Epithelial cell of prostate (primary cell): ENCODE results near the gene XAGE2.
"Not testable (repeated sequence)": the region's sequence is repeated elsewhere in the genome, so short reads cannot be mapped to it uniquely, and the experiment has no call there.

Source experiments
- DNase-seq: peaks from one replicate; pipeline ENCODE4 v3.0.0-alpha.2; 2011; ENCODE audit warnings: low read depth, low spot score
- H3K27ac ChIP-seq: fragments of 450-650 bp; 2 replicates; pipeline ENCODE4 v1.5.1; 2017; ENCODE audit warnings: mild to moderate bottlenecking

XAGE2 gene, protein sequence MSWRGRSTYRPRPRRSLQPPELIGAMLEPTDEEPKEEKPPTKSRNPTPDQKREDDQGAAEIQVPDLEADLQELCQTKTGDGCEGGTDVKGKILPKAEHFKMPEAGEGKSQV

DNA sequence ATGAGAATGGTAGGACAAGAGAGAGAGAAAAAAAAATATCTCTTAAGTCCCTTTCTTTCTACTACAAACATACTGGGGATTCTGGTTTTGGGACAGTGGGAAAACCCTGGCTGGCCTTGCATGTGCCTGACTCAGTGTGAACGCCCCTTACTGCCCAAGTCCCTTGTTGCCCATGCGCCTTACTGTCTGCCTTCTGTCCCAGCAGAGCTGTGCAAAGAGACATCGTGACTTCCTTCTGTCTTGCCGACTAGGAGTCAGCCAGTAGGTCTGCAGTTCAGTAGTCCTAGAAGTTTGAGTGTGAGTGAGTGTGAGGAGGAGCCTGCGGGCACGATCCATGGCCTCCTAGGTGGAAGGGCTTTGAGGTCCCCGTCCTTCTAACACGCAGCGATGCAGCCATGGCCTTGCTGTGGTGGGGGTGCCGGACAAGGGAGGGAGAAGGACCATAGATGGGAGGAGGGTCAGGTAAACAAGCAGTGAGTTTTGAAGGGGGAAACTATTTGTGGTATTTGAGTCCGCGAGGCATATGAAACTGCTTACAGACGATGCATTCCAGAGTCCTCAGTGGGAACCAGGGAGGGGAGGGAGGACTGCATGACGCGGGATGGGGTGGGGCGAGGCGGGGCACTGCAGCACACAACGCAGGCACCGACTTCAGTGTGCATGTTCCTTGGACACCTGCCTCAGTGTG is at the start of gene XAGE2:
TSS of gene XAGE2 (plus strand) at position 654 of the 688 bp plus-strand sequence. CDS start 994 bp downstream, outside the sequence.
- no peak for DNase-seq
- H3K27ac ChIP-seq = no peak within 1 kb of the TSS

DNA sequence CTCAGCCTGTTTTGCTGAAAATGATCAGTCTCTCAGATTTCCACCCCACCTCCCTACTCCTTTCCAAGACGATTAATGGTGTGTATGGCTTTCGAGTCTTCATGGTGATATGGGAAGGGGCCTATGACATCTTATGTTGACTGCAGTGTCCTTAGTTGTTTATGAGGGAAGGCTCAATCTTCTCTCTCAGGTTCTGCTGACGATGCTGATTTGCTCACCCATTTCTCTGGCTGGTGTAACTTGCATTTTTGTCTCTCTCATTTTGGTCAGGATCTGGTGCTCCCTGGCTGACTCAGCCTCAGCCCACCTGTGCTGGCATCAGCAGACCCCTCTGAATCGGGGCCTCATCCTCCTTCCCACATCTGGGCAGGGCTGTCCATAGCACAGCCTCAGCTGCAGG is 31.4 kb upstream of the XAGE2 start:
- DNase-seq = no peak
- H3K27ac ChIP-seq = no peak overlapping the region

DNA sequence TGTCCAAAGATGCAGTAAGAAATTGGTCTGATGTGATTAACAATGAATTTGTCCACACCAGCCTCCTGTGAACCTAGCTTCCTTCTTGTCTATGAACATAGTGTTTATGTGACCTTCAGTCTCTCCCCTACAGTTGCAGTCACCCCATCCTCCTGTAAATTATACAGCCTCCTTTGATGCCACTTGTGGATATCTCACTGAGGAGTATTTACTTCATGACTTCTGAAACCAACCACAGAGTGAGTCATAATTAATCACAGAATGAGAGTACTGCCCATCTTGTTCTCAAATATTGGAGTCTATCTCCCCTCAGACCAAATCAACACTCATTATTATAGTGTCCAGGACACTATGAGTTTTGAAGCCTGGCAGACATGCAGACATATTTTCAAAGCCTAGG is 27.3 kb upstream of the XAGE2 start:
- no peak for DNase-seq

DNA sequence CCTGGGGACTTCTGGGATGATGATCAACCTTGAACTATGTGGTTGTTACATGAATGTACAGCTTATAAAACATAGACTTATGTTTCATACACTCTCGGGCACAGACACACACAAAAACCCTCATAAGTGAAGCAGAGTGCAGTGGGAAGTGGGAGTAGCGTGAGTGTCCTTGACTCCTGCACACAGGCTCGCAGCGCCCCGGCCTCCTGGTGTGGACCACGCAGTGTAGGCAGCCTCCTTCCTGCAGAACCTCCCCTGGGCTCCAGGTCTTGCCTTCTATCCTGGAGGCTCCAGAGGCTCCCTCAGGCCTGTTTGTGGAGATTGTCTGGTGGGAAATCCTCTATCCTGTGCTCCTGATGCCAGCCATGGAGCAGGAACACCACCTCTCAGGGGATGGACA is 25.7 kb upstream of the XAGE2 start:
- DNase-seq, H3K27ac ChIP-seq: not testable (repeated sequence)

More for the DNA sequence above, 27.3 kb upstream of the XAGE2 start:
- H3K27ac ChIP-seq = no peak overlapping the region

DNA sequence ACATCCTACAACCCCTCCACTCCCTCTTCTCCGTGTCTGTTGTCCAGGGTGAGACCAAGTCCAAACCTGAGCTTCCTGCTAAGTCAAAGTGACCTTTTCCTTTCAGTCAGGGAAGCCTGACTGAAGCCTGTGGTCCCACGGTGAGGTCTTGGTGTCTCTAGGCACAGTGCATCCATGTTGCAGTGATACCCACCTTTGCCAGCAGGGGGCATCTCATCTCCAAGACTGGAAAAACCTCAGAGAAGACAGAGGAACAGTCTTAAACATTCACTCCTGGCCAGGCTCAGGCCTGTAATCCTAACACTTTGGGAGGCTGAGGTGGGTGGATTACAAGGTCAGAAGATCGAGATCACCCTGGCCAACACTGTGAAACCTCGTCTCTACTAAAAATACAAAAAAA is 23.4 kb upstream of the XAGE2 start:
- not testable (repeated sequence) for DNase-seq, H3K27ac ChIP-seq

DNA sequence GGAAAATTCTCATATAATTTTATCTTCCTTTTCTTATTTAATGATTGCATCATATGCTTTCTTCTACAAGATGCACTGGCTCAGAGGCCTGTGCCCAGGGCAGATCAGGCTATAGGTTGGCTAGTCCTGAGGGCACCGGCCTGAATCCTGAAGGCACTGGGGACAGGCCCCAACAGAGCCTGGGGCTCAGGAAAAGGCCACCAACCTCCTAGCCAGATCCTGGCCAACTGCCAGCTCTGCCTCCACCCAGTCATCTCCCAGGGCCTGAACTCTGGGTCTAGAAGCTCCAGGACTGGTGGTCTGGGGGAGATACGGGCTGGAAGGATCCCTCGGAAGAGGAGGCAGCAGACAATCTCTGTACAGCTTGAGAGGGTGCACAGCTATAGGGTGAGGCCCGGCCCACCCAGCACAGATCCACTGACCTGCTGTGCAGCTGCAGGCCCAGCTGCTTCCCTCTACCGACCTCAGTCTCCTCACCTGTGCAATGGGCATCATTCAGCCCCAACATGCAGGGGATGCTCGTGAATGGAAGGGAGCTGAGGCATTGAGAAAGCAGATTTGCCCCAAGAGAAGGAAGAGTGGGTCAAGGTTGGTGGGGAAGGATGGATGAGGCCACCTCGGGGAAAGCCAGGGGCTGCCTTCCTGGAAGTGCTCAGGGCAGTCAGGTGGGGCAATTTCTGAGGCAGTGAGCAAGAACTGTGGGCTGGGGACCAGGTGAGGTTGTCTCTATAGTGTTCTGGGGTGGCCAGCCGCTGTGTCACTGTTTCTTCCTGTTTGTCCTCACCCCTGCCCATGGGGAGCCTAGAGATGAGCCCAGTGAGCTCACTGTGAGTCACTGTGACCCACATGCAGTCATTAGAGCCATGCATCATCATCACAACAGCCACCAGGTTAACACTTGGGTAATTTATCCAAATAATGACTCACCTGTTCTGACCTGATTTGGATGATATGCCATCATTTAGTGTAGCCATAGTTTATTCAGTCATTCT is 22.4 kb upstream of the XAGE2 start:
- DNase-seq = peak; percentile 58
- no peak overlapping the region for H3K27ac ChIP-seq

DNA sequence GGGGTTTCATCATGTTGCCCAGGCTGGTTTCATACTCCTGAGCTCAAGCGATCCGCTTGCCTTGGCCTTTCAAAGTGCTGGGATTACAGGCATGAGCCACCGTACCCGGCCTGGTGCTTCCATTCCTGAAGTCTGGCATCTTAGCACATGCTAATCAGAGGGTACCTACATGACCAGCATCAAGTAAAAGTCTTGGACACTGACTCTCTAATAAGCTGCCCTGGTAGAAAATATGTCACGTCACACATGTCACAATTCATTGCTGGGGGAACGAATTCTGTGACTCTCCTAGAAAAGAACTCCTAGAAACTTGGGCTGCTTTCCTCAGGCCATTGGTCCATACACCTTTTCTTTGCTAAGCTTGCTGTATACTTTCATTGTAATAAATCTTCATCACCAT is 19.1 kb upstream of the XAGE2 start:
- no peak overlapping the region for H3K27ac ChIP-seq
- no peak for DNase-seq

DNA sequence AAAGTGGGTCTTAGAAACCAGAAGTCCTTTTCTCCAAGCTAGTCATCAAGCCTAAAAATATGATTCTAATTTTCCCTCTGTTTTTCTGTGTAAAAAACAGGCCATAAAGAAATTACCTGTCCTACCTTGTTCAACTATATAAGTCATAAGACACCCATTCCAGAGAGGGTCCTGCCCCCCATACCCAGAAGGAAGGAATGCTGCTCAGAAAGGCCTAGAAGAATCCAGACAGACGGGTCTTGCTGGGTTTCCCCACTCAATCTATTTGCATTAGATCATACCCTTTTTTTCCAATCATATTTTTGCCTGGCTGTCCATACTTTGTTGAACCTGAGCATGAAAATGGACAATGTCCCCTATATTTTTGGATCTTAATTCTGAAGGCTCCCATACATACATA is 16.3 kb upstream of the XAGE2 start:
- no peak for DNase-seq
- no peak overlapping the region for H3K27ac ChIP-seq

DNA sequence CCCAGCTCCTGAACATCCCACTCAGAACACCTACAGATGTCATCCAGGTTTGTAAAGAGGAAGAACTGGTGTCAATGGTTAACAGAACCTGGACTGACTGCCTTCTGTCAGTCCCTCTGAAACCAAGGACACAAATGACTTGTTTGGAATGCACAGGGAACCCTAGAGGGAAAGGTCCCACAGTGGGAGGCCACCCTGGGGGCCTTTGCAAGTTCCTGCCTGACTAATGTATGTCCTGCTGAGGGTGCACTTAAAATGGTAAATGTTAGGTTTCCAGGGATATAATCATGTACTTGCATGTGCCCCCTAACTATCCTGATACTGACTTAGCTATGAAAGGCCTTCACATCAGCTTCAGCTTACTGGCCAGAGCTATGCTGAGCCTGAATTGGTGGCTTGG is 15.0 kb upstream of the XAGE2 start:
- no peak for DNase-seq

DNA sequence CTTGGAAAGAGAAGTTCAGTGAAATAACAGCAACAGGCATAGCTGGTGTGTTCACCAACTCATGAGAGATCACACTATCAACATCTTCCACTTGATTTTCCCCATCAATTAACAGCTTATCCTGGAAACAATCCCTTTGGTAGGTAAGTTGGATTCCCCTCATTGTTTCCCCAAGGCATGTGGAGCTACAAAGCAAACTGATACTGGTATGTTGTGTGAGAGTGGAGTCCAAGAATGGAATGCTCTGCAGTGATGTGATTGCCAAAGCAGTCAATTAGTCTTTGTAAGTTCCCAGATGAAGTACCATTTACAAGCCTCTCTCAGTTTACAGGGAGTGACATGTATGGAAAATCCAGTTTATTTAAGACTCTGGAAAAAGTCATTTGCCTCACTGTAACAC is 13.7 kb upstream of the XAGE2 start:
- DNase-seq = no peak
- no peak overlapping the region for H3K27ac ChIP-seq

More for the DNA sequence above, 15.0 kb upstream of the XAGE2 start:
- no peak overlapping the region for H3K27ac ChIP-seq

DNA sequence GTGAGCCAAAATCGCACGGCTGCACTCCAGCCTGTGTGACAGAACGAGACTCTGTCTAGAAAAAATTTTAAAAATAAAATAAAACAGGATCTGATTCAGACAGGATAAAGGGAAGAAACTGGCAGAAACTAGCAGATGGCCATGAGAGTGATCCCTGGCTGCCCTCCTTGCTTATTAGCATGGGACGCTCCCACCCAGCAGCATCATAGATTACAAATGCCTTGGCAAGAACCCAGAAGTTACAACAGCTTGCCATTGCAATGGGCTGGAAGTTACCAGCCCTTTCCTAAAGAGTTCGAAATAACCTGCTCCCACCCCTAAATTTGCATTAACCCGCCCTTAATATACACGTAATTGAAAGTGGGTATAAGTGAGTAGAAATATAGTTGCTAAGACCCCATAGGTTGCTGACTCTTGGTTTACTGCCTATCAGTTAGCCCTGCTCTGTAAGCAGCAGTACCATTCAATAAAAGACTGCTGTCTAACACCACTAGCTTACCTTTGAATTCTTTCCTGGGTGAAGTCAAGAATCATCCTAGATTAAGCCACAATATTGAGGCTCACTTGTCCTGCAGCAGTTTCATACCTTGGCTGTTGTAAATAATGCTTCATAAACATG is 9.1 kb upstream of the XAGE2 start:
- H3K27ac ChIP-seq = no peak overlapping the region
- no peak for DNase-seq

DNA sequence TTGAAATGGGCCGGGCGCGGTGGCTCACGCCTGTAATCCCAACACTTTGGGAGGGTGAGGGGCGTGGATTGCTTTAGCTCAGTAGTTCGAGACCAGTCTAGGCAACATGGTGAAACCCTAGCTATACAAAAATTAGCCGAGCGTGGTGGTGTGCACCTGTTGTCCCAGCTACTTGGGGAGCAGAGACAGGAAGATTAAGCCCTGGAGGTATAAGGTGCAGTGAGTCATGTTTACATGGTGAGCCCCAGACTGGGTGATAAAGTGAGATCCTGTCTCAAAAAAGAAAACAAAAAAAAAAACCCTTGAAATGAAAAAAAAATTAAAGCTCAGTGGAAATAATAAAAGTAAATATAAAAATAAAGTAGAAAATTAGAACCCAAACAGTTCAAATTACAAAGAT is 6.9 kb upstream of the XAGE2 start:
- no peak overlapping the region for H3K27ac ChIP-seq
- no peak for DNase-seq

DNA sequence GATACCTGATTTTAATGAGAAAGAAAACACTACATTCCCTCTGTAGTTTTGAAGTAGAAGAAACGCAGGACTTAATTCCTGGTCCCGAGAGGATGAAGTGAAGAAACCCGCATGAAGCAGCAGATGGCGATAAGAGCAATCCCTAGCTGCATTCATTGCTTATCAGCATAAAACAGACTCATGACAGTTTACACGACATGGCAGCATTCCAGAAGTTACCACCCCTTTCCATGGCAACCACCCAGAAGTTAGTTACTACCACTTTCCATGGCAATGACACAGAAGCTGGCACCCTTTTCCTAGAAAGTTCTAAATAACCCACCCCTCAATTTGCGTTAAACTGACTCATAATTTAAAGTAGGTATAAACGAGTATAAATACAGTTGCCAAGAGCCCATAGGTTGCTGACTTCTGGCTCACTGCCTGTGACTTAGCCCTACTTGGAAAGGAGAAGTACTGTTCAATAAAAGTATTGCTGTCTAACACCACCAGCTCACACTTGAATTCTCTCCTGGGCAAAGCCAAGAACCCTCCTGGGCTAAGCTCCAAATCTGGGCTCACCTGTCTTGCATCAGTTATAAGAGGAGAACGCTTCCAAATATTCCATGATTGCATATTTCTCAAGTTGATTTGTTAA is 5.5 kb upstream of the XAGE2 start:
- DNase-seq = no peak
- H3K27ac ChIP-seq = no peak overlapping the region

DNA sequence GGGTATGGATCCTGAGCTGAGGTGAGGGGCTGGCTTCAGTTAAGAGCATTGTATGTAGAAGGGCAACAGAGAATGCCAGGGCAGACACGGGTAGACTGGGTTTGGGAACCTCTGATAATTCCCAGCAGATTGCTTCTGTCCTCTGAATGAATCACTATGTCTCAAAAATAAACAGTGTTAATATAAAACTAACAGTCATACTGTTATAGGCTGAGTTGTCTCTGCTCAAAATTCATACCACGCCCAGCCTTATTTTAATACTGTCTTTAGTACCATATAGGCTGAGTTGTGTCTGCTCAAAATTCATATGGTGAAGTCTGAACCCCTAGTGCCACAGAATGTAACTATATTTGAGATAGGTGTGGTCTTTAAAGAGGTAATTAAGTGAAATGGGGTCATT is 10.0 kb downstream of the XAGE2 start:
- DNase-seq = no peak
- H3K27ac ChIP-seq = no peak overlapping the region

DNA sequence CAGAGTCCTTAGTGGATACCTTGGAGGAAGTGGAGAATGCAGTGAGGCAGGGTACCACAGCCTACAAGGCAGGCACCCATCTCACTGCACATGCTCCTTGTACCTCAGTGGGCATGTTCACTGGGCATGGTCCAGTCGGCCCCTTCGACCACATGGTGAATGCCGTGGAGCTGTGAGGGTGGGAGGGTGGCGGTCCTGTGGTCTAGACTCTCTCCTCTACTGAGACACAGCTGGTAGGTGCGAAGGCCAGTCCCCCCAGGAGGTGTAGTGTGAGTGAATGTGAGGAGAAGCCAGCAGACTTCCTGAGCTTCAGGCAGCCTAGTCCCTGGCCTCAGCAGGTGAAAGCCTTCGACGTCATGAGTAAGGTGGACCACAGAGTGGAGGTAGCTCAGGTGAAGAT is 12.2 kb downstream of the XAGE2 start:
- H3K27ac ChIP-seq = no peak overlapping the region
- DNase-seq = no peak

DNA sequence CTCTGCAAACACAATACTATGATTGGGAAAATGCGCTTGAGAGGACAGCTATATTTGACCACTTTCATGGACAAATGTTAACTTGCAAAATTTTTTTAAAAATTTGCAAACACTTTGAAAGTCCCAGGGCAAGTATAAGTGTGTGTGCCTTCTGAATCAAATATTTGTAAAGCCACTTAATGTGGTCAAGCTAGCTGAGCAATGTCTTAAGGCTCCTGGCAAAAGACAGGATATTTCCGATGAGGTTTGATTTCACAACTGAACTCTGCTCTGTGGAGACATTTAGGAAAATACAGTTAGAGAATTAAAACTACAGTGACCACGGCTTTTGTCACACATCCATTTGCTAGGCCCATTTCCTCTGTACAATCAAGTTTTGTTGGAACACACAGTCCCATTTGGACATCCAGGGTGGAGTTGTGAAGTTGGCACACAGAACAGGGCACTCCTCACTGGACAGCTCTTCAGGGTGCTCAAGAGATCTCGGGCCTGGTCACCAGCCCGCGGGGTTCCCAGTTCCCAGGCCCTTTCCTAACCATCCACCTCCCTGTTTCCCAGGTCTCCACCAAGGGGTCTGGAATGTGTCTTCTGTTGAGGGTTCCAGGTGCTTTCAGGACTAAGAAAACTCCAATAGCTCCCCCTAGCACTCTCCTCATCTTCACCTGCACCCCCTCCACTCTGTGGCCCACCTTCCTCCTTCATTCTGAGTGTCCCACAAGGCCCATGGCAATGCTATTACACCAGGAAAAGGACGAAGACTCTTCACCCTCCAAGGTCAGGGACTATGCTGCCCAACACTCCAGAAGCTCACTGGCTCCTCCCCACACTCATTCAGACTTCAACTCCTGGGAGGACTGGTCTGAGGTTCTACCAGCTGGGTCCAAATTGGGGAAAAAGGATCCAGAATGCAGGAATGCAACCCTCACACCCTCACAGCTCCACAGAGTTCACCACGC is 41.9 kb downstream of the XAGE2 start:
- no peak for DNase-seq
- no peak overlapping the region for H3K27ac ChIP-seq

DNA sequence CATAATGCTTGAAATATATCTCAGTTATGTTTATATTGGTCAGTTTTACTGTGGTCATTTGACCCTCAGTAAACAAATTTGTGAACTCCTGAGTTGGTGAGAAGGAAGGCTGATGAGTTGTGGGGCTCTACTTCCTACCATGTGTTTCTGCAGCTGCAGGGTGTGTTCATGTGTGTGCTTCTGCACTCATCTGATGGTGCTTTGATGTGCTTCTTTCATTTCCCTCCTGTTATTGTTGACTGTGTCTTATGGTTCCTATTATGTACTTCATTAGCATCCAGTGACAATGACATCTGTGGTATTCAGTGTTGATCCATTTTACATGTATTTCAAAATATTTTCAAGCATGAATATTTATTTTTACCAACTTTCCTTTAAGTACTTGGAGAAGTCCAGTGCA is 46.5 kb downstream of the XAGE2 start:
- DNase-seq = no peak

DNA sequence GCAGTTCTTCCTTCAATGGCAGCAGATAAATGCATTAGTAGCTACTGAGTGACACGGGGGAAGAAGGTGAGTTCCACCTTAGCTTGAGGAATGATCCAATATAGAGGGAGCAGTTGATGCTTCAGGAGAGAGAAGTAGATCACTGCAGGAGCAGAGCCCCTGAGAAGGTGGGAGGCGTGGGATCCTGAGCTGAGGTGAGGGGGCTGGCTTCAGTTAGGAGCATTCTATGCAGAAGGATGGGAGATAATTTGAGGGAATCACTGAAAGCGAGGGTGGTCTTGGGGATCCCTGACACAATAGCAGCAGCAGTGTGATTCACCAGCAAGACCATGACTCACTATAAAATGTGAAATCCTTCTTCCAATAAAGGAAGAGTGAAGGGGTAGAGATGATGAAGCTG is 48.0 kb downstream of the XAGE2 start:
- DNase-seq = no peak
- H3K27ac ChIP-seq = no peak overlapping the region

More for the DNA sequence above, 46.5 kb downstream of the XAGE2 start:
- H3K27ac ChIP-seq = no peak overlapping the region

DNA sequence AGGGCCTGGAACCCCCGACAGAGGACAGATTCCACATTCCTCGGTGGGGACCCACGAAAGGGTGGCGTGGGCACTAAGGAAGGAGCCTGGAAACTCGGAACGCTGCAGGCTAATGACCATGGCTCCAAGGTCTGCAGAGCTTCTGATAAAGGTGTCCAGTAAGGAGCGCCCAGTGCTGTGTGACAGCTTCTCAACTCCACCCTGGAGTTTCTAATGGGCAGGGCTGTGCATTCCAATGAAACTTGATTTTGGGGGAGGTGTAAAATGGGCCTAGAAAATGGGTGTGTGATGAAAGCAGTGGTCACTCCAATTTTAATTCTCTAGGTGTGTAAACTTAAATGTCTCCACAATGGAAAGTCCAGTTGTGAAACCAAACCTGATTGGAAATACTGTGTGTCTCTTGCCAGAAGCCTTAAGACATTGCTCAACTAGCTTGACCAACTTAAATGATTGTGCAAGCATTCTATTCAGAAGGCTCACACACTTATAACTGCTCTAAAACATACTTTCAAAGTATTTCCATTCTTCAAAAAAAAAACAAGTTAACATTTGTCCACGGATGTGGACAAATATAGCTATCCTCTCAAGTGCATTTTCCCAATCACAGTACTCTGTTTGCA is 52.1 kb downstream of the XAGE2 start:
- no peak for DNase-seq

More for the DNA sequence above, 52.1 kb downstream of the XAGE2 start:
- no peak overlapping the region for H3K27ac ChIP-seq
